Transverse colon (tissue), 4 donors: ENCODE measurements around the gene IGSF9B.

ENCODE experiments used
- POLR2A ChIP-seq: fragments of 450-650 bp; IDR thresholded peaks from one replicate; pipeline ENCODE4 v1.6.1; 2016; ENCODE audit warnings: antibody characterized with exemption, mild to moderate bottlenecking, moderate library complexity
- POLR2AphosphoS5 ChIP-seq, 3 donors: sonication (generic); formaldehyde crosslinking; IDR thresholded peaks; one replicate each; pipeline ENCODE4 v1.6.1; 2016; ENCODE audit warnings: antibody characterized with exemption in 3 of 3
- TF ChIP-seq, protein P1 (sequence below), 5 experiments: fragments of 200-600 bp in 3 of 5; fragments of 450-650 bp in 2 of 5; sonication (generic) in 3 of 5; IDR thresholded peaks; 1 replicate in 2 of 5; 2 replicates in 3 of 5; pipeline ENCODE4 v1.5.1; 2016 to 2017; ENCODE audit warnings: antibody characterized with exemption in 5 of 5, inconsistent platforms in 3 of 5, mild to moderate bottlenecking in 2 of 5, moderate library complexity in 1 of 5

DNA sequence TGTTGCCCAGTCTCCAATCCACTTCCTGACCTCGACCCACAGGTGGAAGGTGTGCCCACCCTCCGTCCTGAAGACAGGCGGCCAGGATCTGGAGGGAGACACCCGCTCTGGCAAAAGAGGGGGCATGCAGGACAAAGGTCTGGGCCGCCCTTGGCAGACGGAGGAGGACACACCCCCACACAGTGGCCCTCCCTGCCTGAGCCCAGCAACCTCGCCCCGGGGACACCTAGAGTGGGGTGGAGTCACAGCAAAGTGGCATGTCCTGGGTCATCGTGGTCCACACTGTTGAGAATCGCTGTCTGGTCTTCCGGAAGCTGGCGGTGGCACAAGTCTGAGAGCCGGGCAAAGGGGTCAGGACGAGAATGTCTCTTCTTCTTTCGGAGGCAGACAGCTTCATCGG is 47.9 kb downstream of the IGSF9B start:
- TF ChIP-seq, protein P1, sequence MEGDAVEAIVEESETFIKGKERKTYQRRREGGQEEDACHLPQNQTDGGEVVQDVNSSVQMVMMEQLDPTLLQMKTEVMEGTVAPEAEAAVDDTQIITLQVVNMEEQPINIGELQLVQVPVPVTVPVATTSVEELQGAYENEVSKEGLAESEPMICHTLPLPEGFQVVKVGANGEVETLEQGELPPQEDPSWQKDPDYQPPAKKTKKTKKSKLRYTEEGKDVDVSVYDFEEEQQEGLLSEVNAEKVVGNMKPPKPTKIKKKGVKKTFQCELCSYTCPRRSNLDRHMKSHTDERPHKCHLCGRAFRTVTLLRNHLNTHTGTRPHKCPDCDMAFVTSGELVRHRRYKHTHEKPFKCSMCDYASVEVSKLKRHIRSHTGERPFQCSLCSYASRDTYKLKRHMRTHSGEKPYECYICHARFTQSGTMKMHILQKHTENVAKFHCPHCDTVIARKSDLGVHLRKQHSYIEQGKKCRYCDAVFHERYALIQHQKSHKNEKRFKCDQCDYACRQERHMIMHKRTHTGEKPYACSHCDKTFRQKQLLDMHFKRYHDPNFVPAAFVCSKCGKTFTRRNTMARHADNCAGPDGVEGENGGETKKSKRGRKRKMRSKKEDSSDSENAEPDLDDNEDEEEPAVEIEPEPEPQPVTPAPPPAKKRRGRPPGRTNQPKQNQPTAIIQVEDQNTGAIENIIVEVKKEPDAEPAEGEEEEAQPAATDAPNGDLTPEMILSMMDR (IDR thresholded peaks at IDR 0.05), result no peak
- TF ChIP-seq POLR2A (no peak), POLR2AphosphoS5 (IDR thresholded peaks at IDR 0.05) (no peak)
